Stromal cell of bone marrow (primary cell): ENCODE measurements around the gene PHLDB3.

ENCODE experiments used
- DNase-seq: peaks from one replicate; pipeline ENCODE4 v3.0.0-alpha.2; 2012; ENCODE audit warnings: low read depth

The PHLDB3 gene

DNA sequence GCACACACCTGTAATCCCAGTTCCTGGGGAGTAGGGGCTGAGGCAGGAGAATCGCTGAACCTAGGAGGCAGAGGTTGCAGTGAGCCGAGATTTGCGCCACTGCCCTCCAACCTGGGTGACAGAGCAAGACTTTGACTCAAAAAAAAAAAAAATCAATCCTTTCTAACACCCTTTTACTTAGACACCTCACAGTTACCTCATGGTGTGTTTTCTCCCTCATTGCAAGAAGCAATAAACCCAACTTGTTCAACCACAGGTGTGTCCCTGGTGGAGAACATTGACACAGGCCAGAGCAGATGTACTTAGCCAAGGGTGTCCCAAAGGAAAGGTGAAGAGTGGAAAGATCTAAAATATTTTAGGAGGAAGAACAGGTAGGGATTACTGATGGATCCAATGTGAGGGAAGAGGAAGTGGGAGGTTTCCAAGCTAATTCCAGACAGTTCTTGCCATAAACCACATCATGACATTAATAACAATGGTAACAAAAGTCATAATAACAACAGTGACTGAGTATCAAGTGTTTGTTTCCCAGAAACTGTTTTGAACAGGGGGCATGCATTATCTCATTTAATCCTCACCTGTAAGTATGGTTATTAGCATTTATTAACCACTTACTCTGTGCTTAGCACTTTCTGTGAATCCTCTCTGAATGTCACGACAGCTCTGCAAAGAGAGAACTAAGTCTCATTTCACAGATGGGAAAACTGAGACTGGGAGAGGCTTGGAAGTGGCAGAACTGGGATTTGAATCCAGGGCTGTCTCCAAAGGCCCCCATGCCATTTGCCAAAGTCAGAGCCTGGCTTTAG lies 36.0 kb downstream of the PHLDB3 start:
- no peak for DNase-seq

DNA sequence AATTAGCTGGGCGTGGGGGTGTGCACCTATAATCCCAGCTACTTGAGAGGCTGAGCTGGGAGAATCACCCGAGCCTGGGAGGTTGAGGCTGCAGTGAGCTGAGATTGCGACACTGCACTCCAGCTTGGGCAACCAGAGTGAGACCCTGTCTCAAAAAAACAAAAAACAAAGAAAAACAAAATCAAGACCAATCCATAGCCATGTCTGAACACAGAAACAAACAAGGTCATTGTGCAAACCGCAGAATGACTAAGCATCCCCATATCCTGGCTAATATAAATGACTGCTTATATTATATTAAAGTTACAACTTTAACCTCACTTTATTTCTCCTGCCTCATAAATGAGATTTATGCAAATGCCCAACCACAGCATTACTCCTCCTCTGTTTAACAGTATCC lies 36.8 kb downstream of the PHLDB3 start:
- no peak for DNase-seq

DNA sequence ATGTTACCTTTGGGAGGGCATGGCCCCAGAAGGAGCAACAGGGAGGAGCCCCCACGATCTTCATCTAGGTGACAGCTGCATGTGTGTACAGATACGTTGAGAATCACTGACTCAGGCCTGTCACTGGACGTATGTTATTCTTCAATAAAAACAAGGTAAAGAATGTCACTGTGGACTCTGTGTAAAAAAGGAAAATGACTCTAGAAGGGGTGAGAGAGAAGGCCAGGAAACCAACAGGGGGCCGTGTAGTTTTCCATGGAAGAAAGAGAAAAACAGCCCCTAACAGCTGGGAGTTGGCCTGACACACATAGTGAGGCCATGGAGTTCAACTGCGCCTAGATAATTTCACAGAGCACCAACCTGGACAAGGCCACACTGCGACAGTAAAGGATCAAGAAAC lies 37.3 kb downstream of the PHLDB3 start:
- DNase-seq, result no peak

DNA sequence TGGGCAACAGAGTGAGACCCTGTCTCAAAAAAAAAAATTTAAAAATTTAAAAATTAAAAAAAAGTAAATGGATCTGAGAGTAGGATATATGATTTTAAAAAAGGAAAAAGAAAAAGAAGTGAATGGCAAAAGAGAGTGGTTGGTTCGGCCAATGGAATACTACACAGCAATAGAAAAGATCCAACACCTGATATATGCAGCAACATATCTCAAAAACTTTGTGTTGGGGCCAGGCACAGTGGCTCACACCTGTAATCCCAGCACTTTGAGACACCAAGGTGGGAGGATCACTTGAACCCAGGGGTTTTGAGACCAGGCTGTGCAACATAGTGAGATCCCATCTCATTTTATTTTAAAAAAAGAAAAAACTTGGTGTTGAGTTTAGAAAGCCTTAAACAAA lies 37.8 kb downstream of the PHLDB3 start:
- no peak for DNase-seq

DNA sequence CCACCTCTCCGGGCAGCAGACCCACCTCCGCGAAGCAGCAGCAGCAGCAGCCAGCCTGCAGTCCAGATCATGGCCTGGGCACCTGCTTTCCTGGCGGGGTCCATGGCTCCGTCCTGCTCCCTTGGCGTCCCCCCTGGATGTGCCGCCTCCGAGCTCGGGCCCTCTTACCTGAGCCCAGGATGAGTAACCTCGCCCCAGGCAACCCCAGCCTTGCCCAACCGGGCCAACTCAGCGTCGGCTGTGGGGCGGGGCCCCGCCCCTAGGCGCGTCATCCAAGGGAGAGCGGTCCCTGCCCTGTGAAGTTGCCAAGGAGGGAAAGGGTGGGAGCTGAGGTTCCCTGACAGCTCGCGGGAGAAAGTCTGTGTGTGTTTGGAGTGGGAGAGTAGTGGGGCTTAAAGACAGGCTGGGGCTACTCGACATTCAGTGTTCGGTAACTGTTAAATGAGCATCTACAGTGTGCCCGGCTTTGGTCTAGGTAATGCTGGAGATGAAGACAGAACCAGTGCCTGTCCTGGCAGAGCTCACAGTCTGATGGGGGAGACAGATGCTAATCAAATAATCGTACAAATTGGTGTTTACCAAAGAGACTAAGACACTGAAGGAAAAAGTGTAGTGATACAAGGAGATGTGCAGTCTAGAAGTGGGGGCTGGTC lies 39.0 kb downstream of the PHLDB3 start, which contains the start of gene LYPD3:
TSS of gene LYPD3 (minus strand) at position 141 of the 653 bp plus-strand sequence. CDS start at position 104, 37 bp downstream.
- no peak for DNase-seq

DNA sequence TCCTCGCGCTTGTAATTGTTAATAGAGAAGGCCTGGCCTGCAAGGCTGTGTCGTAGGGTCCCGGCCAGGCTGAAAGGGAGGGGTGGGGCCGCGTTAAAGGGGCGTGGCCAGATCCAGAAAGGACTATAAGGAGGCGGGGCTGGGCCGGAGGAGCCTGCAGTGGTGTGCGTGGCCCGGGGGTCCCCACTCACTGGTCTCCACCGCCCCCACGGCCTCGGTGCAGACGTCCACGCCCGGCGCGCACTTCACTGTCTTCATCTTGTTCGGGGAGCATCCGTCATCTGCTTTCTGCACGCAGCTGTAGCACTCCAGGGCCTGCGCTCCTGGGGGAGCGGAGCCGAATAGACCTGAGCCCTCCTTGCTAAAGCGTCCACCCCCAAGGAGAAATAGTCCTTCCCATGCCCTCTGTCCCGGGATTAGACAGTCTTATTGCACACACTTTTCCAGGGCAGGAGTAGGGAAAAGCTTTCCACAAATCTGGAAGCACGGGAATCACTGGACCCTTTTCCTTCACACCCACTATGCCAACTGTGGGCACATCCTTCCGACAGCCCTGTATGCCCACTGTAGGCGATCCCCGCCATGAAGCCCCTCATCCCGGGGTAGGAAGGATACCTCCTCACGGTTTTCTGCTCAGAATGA lies 40.3 kb downstream of the PHLDB3 start:
- DNase-seq, result no peak

DNA sequence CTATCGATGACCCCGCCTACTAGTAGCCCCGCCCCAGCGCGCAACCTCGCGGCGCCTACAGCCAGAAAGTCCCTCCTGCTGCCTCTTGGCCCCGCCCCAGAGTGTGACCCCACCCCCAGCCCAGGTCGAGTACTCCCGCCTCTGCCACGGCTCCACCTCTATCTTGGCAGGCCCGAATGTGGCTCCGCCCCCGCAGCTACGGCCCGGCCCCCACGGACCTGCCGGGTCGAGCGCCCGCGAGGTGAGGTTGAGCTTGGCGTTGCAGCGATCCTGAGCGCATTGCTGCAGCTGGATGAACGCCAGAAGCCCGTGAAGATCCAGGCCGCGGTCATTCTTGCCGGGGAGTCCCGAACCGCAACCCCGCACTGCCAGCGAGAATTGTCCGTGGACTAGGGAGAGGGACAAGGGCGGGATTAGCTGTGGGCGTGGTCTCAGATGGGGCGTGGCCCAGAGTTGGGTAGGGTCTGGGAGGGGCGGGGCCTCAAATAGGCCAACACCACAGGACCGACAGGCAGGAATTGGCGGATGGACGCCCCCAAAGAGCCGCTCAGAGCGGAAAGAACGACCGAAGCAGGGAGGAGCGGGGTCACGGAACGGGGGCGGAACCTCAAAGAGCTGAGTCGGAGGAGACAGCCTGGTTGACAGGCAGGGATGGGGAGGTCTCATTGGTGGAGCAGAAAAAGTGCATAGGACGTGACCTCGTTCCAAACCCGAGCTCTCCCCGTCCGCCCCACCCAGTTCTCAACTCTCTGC lies 41.0 kb downstream of the PHLDB3 start:
- peak; percentile 73 for DNase-seq

DNA sequence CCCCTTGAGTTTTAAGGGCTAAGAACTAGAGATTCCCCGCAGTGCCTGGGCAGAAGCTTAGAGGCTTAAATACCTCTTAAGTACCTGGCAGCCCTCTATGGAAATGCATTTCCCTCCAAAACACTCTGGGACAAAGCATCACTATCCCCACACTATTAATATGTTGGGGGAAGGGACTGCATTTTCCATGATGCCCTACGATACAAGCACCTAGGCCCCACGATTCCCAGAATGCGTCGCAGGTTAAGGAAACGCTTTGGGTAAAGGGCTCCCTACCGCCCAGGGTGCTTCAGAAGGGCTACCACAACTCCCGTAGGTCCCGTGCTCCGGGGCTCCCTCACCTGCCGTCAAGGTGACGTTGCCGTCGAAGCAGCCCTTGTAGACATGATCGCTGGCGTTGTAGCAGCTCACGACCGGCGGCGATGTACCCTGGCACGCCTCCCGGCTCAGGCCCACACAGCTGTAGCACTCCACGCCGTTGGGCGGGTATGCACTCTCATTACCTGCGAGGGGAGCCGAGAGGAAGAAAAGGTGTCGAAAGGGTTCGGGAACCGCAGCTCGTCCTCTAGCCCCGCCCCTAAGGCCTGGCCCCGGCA lies 41.7 kb downstream of the PHLDB3 start:
- no peak for DNase-seq

DNA sequence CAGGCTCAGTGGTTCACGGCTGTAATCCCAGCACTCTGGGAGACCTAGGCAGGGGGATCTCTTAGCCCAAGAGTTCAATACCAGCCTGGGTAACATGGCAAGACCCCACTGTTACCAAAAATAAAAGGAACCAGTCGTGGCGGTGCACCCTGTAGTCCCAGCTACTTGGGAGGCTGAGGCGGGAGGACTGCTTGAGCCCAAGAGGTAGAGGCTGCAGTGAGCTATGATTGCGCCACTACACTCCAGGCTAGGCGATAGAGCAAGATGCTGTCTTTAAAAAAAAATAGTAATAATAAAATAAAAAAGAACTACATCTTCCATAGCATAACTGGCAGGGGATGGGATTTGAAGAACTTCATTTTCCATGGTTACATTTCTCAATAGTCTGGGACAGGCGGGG lies 42.2 kb downstream of the PHLDB3 start:
- no peak for DNase-seq

DNA sequence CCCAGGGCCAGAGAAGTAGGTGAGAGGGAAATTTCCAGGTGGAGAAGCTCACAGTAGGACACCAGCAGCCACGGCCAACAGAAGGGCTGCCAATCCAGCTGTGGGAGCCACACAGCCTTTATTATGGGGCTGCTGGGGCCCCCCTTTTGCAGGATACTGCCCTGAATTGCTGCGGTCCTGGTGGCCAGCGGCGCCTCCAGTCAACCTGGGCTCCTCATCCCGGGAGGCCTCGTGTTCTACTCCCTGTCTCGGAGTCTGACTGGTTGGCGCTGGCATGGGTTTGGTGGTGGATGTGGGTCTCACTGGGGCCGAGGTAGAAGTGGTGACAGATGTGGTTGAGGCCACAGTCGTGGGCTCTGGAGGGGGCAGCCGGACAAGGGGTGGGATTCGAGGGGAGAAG lies 43.2 kb downstream of the PHLDB3 start:
- DNase-seq, result no peak

DNA sequence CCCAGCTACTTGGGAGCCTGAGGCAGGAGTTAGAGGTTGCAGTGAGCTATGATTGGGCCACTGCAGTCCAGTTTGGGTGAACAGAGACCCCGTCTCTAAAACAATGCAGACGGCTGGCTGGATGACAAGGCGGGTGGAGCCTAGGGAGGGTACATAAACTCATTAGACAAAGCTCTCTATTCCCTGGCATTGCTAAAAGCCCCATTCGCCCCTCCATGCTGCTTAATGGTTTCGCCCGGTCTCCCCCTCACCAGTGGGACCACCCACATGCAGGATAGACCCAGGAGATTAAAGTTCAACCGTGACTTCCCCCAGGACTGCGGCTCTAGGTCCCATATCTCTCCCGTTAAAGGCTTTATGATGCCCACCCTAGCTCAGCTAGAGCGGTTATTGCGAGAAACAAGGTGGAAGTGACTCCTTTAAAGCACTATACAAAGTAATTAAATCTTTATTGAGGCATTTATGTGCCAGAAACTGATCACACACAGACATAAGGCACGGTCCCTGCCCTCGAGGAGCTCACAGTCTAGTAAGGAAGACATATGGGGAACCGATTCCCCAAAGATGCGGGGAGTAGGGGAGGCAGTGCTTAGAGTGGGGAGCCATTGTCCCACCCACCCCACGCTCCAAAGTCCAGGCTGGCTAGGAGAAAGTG lies 44.1 kb downstream of the PHLDB3 start:
- DNase-seq, result no peak

DNA sequence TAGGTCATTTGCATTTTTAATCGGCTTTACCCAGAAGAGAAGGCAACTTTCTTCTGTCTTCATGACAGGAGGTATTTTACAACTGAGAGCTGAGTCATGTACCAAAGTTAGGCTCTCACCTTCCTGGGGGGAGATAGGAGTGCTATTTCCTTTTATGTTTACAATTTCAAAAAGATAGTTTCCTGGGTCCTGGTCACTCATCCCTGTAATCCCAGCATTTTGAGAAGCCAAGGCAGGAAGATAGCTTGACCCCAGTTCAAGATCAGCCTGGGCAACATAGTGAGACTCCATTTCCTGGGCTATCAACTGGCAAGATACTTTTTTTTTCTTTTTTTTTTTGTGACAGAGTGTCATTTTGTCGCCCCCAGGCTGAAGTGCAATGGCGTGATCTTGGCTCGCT lies 46.7 kb downstream of the PHLDB3 start:
- DNase-seq, result no peak

DNA sequence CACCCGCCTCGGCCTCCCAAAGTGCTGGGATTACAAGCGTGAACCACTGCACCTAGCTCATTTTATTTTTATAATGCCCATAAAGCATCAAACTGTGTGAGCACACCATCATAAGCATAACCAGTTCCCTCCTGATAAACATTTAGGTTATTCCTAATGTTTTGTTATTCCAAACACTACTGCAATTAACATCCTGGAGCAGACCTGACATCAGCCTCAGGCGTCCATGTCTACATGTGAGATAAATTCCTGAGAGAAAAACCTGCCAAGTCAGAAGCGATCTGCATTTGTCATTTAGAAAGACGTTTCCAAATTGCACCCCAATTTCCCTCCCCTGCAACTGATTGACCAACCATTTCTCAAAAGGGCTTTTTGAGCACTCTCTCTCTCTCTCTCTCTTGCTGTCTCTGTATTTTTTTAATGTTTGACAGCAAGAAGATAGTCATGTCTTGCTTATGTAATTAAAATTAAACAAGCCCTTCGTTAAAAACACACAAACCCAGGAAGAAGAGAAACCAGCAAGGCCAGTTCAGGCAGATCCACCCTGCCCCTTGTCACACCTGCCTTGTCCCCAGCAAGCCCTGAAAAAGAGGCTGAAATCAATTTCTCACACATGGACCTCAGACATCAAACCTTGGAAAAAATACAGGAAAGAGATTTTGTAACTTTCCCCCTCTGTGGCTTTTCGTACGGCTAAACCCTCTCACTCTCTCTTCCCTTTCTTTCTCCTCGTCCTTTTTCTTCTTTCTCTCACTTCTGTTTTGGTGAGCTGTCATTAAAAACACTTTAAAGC lies 49.0 kb downstream of the PHLDB3 start:
- DNase-seq, result no peak

DNA sequence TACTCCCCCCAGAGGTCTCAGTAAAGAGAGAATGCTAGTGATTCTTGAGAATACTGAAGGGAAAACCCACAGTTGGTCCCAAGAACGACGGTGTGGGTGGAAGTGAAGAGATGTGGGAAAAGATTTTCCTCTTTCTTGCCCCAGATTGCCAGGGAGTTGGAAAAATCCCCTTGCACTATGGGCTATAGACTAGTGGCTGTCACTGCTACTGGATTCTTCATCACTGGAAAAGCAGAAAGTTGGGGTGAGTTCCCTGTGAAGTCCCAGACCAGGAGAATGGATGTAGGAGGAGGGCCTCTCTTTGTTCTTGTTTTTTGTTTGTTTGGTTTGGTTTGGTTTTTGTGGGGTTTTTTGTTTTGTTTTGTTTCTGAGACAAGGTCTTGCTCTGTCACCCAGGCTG lies 50.5 kb downstream of the PHLDB3 start:
- DNase-seq, result no peak

DNA sequence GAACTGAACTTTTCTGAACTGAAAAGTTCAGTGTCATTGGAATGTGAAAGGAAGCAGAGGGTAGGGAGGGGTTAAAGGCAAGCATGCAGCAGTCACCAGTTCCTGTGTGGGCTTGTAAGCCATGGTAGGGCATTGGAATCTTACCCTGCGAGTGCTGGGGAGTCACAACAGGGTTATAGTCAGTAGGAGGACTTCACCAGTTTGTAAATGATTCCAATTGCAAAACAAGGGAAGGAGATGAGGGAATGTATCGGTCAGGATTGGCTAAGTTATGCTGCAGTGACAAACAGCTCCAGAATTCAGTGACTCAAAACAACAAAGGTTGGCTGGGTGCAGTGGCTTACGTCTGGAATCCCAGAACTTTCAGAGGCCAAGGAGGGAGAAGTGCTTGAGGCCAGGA lies 52.0 kb downstream of the PHLDB3 start:
- DNase-seq, result no peak

DNA sequence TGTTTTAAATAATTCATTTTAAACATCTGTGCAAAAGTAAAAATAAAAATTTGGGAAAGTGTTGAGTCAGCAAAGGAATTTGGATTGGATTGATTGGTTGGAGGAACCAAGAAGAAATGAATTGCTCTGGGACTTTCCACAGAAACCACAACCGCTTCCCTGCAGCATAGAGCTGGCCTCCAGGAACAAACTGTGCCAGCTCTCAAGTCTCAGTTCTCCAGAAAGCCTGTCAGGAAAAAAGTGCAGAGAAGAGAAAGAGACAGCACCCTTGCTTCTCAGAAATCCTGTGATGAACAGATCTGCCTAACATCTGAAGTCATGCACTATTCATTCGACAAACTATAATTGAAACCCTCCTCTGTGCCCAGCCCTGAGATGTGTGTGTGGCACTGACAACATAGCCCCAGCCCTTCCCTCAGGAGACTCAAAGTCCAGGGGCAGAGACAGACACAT lies 54.0 kb downstream of the PHLDB3 start:
- peak; percentile 59 for DNase-seq

DNA sequence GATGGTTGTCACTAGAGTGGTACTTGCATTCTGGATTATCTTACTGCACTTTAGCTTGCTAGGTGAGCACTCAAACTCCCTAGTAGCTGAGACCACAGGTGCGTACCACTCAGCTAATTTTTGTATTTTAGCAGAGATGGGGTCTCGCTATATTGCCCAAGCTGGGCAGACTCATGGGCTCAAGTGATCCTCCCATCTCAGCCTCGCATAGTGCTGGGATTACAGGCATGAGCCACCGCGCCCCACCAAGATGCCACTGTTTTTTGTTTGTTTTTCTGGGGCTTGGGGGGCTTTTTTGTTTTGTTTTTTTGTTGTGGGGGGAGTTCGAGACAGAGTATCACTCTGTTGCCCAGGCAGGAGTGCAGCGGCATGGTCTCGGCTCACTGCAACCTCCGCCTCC lies 56.9 kb downstream of the PHLDB3 start:
- DNase-seq, result no peak

DNA sequence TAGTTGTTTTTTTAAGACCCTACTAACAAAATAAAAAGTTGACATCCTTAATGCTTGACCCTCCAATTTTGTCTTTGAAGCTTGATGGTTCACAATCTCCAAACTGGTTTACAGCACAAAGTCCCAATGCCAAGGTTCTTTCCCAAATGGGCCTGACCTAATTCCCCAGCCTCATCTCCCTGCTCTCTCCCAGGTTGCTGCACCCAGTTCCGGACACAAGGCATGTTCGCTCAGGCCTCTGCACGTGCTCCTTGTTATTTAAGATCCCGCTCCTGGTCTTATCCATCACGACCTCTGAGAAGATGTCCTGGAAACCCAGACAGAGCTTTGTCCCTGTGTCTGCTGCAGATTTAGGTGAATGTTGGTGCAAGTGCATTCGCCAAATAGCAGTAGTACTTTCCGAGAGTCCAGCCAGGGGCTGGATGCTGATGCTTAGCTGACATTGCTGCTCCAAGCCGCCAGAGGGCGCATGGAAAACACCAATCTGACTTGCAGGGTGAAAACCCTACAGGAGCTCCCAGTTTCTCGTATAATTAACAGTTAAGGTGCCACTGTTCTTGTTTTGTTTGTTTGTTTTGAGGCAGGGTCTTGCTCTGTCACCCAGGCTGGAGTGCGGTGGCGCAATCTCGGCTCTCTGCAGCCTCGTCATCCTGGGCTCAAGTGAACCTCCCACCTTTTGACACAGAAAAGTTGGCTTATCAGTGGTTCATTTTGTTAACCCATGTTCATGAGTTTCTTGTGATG lies 57.6 kb downstream of the PHLDB3 start:
- DNase-seq, result peak; percentile 48

DNA sequence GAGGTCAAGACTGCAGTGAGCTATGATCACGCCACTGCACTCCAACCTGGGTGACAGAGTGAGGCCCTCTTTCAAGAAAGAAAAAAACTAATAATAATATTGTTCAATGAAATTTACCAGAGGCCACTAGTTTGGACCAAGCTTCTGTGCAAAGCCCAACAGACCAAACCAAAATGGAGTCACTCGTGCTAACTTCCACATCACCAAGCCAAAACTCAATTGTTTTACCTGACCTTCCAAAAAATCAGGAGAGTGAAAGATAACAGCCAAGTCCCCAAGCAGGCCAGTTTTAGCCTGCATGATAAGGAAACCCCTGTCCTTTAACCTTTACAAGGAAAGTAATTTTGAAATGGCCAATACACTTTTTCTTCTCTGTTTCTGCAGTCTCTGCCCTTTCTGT lies 59.1 kb downstream of the PHLDB3 start:
- DNase-seq, result no peak
